ENCODE data around the gene LRRFIP1.
"Not testable (repeated sequence)": the region's sequence is repeated elsewhere in the genome, so short reads cannot be mapped to it uniquely, and the experiment has no call there.

Gene LRRFIP1

DNA sequence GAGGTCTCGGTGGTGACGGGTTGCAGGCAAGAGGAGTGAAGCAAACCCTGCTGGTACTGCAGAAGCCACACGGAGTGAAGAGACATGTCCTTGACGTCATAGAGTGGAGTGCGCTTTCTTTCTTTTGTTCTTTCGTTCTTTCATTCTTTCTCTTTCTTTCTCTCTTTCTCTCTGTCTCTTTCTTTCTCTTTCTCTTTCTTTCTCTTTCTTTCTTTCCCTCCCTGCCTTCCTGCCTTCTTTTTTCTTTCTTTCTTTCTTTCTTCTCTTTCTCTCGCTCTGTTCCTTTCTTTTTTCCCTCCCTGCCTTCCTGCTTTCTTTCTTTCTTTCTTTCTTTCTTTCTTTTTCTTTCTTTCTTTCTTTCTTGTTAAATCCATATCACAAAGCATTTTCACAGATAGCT is 39.2 kb downstream of the LRRFIP1 start:
- Histone ChIP-seq H3K27me3 (ENCODE audit: control insufficient read depth in 3 of 3, insufficient read depth in 3 of 3, low read depth in 1 of 3, low read length in 3 of 3) (no peaks in the 10 kb centered on the region), H2AFZ (ENCODE audit: low read length) (no peak overlapping the region), H4K91ac (ENCODE audit: low read depth, low read length, poor library complexity) (no peak overlapping the region), H3K4me2 (ENCODE audit: insufficient read depth, low read length, poor library complexity, severe bottlenecking) (no peak overlapping the region), H3K18ac (ENCODE audit: low read length) (no peak overlapping the region), H2BK5ac (ENCODE audit: low read length) (no peak overlapping the region), H3K9ac (ENCODE audit: low read depth, low read length, poor library complexity) (no peak overlapping the region), H3K9me3 (replicated peaks in 1 of 2; ENCODE audit: control insufficient read depth in 2 of 2, insufficient read depth in 1 of 2, low read depth in 1 of 2, low read length in 2 of 2) (no peaks in the 10 kb centered on the region), H4K8ac (ENCODE audit: low read depth, low read length) (no peak overlapping the region), H3K27ac (replicated peaks; ENCODE audit: low read length) (no peak overlapping the region), H3K23ac (ENCODE audit: low read depth, low read length, poor library complexity) (no peak overlapping the region), H2BK120ac (ENCODE audit: low read depth, low read length) (no peak overlapping the region), H3K4ac (ENCODE audit: low read length) (no peak overlapping the region), H3K36me3 (replicated peaks in 1 of 2; ENCODE audit: control insufficient read depth in 2 of 2, insufficient read depth in 2 of 2, low read length in 2 of 2) (peaks cover 0 to 5% of the 10 kb centered on the region in 2 donors), H3K4me3 (ENCODE audit: low read length in 2 of 2) (no peak overlapping the region), H2BK12ac (ENCODE audit: low read length) (no peak overlapping the region), H2AK5ac (ENCODE audit: low read depth, low read length) (no peak overlapping the region), H2BK15ac (ENCODE audit: low read length) (no peak overlapping the region), H3K14ac (ENCODE audit: low read length) (no peak overlapping the region), H3K4me1 (ENCODE audit: control insufficient read depth in 2 of 2, insufficient read depth in 1 of 2, low read depth in 1 of 2, low read length in 2 of 2) (peaks cover 11 to 45% of the 10 kb centered on the region in 2 donors), H3K79me1 (ENCODE audit: low read depth, low read length) (no peaks in the 10 kb centered on the region)
- no peak for DNase-seq (ENCODE audit: low spot score)
- WGBS, 2 donors (ENCODE audit: extremely low coverage in 2 of 2, insufficient read length in 2 of 2, insufficient replicate concordance in 1 of 2): no CpG with 5 or more reads among the region's 7 CpGs

DNA sequence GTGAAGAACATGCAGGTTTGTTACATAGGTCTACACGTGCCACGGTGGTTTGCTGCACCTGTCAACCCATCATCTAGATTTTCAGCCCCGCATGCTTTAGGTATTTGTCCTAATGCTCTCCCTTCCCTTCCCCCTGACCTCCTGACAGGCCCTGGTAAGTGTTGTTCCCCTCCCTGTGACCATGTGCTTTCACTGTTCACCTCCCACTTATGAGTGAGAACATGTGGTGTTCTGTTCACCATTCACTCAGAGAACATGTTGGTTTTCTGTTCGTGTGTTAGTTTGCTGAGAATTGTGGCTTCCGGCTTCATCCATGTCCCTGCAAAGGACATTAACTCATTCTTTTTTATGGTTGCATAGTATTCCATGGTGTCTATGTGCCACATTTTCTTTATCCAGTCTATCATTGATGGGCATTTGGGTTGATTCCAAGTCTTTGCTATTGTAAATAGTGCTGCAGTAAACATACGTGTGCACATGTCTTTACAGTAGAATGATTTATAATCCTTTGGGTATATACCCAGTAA is 39.7 kb downstream of the LRRFIP1 start:
- H2AK5ac ChIP-seq (ENCODE audit: low read depth, low read length); H2AFZ ChIP-seq (ENCODE audit: low read length); H3K27me3 ChIP-seq (ENCODE audit: control insufficient read depth in 3 of 3, insufficient read depth in 3 of 3, low read depth in 1 of 3, low read length in 3 of 3); H2BK120ac ChIP-seq (ENCODE audit: low read depth, low read length); H3K18ac ChIP-seq (ENCODE audit: low read length); H3K23ac ChIP-seq (ENCODE audit: low read depth, low read length, poor library complexity); H3K4me2 ChIP-seq (ENCODE audit: insufficient read depth, low read length, poor library complexity, severe bottlenecking); H3K9ac ChIP-seq (ENCODE audit: low read depth, low read length, poor library complexity); H3K9me3 ChIP-seq (replicated peaks in 1 of 2; ENCODE audit: control insufficient read depth in 2 of 2, insufficient read depth in 1 of 2, low read depth in 1 of 2, low read length in 2 of 2); H3K79me1 ChIP-seq (ENCODE audit: low read depth, low read length); H3K4ac ChIP-seq (ENCODE audit: low read length); H2BK12ac ChIP-seq (ENCODE audit: low read length); H3K14ac ChIP-seq (ENCODE audit: low read length); H3K36me3 ChIP-seq (replicated peaks in 1 of 2; ENCODE audit: control insufficient read depth in 2 of 2, insufficient read depth in 2 of 2, low read length in 2 of 2); DNase-seq (ENCODE audit: low spot score); H3K4me3 ChIP-seq (ENCODE audit: low read length in 2 of 2); H4K91ac ChIP-seq (ENCODE audit: low read depth, low read length, poor library complexity); H3K27ac ChIP-seq (replicated peaks; ENCODE audit: low read length); H2BK5ac ChIP-seq (ENCODE audit: low read length); H4K8ac ChIP-seq (ENCODE audit: low read depth, low read length); H2BK15ac ChIP-seq (ENCODE audit: low read length): not testable (repeated sequence)
- H3K4me1 ChIP-seq (ENCODE audit: control insufficient read depth in 2 of 2, insufficient read depth in 1 of 2, low read depth in 1 of 2, low read length in 2 of 2): peaks cover 11 to 43% of the 10 kb centered on the region in 2 donors
- WGBS, 2 donors (ENCODE audit: extremely low coverage in 2 of 2, insufficient read length in 2 of 2, insufficient replicate concordance in 1 of 2): no CpG with 5 or more reads among the region's 6 CpGs

DNA sequence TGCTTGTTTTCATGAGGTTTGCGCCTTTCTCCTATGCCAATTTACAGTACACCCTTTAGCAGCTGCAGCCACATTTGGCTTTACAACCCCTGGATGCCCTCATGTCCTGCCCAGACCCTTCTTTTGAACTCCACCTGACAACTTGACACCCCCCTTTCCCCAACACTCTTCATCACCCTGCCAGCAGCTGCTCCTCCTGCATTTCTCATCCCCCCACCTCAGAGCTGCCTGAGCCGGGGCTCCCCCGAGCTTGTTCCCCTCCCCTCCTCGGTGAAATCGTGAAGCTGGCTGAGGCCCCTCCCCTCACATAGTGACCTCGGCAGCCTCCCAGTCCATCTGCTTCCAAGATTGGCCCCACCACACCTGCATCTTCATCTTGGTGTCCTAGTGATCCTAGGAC is 40.5 kb downstream of the LRRFIP1 start:
- DNase-seq (ENCODE audit: low spot score): no peak
- peaks cover 9 to 37% of the 10 kb centered on the region in 2 donors for H3K4me1 ChIP-seq (ENCODE audit: control insufficient read depth in 2 of 2, insufficient read depth in 1 of 2, low read depth in 1 of 2, low read length in 2 of 2)
- H2AFZ ChIP-seq (ENCODE audit: low read length): no peak overlapping the region
- H3K18ac ChIP-seq (ENCODE audit: low read length): no peak overlapping the region
- H2BK15ac ChIP-seq (ENCODE audit: low read length): no peak overlapping the region
- H3K9ac ChIP-seq (ENCODE audit: low read depth, low read length, poor library complexity): no peak overlapping the region
- no peaks in the 10 kb centered on the region for H3K27me3 ChIP-seq (ENCODE audit: control insufficient read depth in 3 of 3, insufficient read depth in 3 of 3, low read depth in 1 of 3, low read length in 3 of 3)
- no peak overlapping the region for H3K23ac ChIP-seq (ENCODE audit: low read depth, low read length, poor library complexity)
- H2BK120ac ChIP-seq (ENCODE audit: low read depth, low read length): no peak overlapping the region
- no peak overlapping the region for H3K14ac ChIP-seq (ENCODE audit: low read length)
- H3K4me3 ChIP-seq (ENCODE audit: low read length in 2 of 2): no peak overlapping the region
- H3K9me3 ChIP-seq (replicated peaks in 1 of 2; ENCODE audit: control insufficient read depth in 2 of 2, insufficient read depth in 1 of 2, low read depth in 1 of 2, low read length in 2 of 2): no peaks in the 10 kb centered on the region
- H3K27ac ChIP-seq (replicated peaks; ENCODE audit: low read length): no peak overlapping the region
- H4K8ac ChIP-seq (ENCODE audit: low read depth, low read length): no peak overlapping the region
- no CpG with 5 or more reads among the region's 6 CpGs for WGBS, 2 donors (ENCODE audit: extremely low coverage in 2 of 2, insufficient read length in 2 of 2, insufficient replicate concordance in 1 of 2)
- H3K4ac ChIP-seq (ENCODE audit: low read length): no peak overlapping the region
- H3K79me1 ChIP-seq (ENCODE audit: low read depth, low read length): no peaks in the 10 kb centered on the region
- no peak overlapping the region for H2BK5ac ChIP-seq (ENCODE audit: low read length)
- H4K91ac ChIP-seq (ENCODE audit: low read depth, low read length, poor library complexity): no peak overlapping the region
- H2AK5ac ChIP-seq (ENCODE audit: low read depth, low read length): no peak overlapping the region
- no peak overlapping the region for H3K4me2 ChIP-seq (ENCODE audit: insufficient read depth, low read length, poor library complexity, severe bottlenecking)
- H3K36me3 ChIP-seq (replicated peaks in 1 of 2; ENCODE audit: control insufficient read depth in 2 of 2, insufficient read depth in 2 of 2, low read length in 2 of 2): peaks cover 0 to 5% of the 10 kb centered on the region in 2 donors
- H2BK12ac ChIP-seq (ENCODE audit: low read length): no peak overlapping the region

DNA sequence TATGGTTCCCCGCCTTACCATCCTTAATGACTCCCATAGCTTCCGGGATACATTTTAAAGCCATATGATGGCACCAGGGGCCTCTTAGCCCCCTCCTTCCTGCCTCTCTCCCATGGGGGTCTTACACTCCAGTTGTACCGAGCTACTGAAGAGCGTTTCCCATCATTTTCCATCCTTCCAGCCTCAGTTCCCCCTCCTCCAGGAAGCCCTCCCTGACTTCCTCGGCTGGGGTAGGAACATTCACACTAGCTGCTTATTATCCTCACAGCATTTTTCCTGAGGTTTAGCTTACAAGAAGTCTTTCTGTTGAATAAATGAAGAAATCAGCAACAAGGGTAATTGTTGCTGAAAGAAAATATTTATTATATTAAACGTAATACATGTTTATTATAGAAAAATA is 41.1 kb downstream of the LRRFIP1 start:
- H3K9ac ChIP-seq (ENCODE audit: low read depth, low read length, poor library complexity): no peak overlapping the region
- no peak overlapping the region for H4K91ac ChIP-seq (ENCODE audit: low read depth, low read length, poor library complexity)
- H3K4ac ChIP-seq (ENCODE audit: low read length): no peak overlapping the region
- no peak overlapping the region for H4K8ac ChIP-seq (ENCODE audit: low read depth, low read length)
- no peak overlapping the region for H2BK120ac ChIP-seq (ENCODE audit: low read depth, low read length)
- no peak overlapping the region for H3K23ac ChIP-seq (ENCODE audit: low read depth, low read length, poor library complexity)
- H3K9me3 ChIP-seq (replicated peaks in 1 of 2; ENCODE audit: control insufficient read depth in 2 of 2, insufficient read depth in 1 of 2, low read depth in 1 of 2, low read length in 2 of 2): no peaks in the 10 kb centered on the region
- H3K79me1 ChIP-seq (ENCODE audit: low read depth, low read length): peaks cover 2% of the 10 kb centered on the region
- no peak overlapping the region for H3K4me2 ChIP-seq (ENCODE audit: insufficient read depth, low read length, poor library complexity, severe bottlenecking)
- H3K4me3 ChIP-seq (ENCODE audit: low read length in 2 of 2): no peak overlapping the region
- no peak overlapping the region for H2BK12ac ChIP-seq (ENCODE audit: low read length)
- DNase-seq (ENCODE audit: low spot score): no peak
- no peak overlapping the region for H3K14ac ChIP-seq (ENCODE audit: low read length)
- H3K4me1 ChIP-seq (ENCODE audit: control insufficient read depth in 2 of 2, insufficient read depth in 1 of 2, low read depth in 1 of 2, low read length in 2 of 2): peaks cover 12 to 36% of the 10 kb centered on the region in 2 donors
- H2AK5ac ChIP-seq (ENCODE audit: low read depth, low read length): no peak overlapping the region
- no peak overlapping the region for H3K27ac ChIP-seq (replicated peaks; ENCODE audit: low read length)
- no peak overlapping the region for H2AFZ ChIP-seq (ENCODE audit: low read length)
- no peak overlapping the region for H2BK15ac ChIP-seq (ENCODE audit: low read length)
- no CpG with 5 or more reads among the region's 6 CpGs for WGBS, 2 donors (ENCODE audit: extremely low coverage in 2 of 2, insufficient read length in 2 of 2, insufficient replicate concordance in 1 of 2)
- no peak overlapping the region for H2BK5ac ChIP-seq (ENCODE audit: low read length)
- no peak overlapping the region for H3K18ac ChIP-seq (ENCODE audit: low read length)
- H3K36me3 ChIP-seq (replicated peaks in 1 of 2; ENCODE audit: control insufficient read depth in 2 of 2, insufficient read depth in 2 of 2, low read length in 2 of 2): peaks cover 0 to 5% of the 10 kb centered on the region in 2 donors
- no peaks in the 10 kb centered on the region for H3K27me3 ChIP-seq (ENCODE audit: control insufficient read depth in 3 of 3, insufficient read depth in 3 of 3, low read depth in 1 of 3, low read length in 3 of 3)
